WI38 (cell line): ENCODE results near the gene WNT9B.

Source experiments
- H3K4me3 ChIP-seq: 2 replicates; pipeline ENCODE4 v1.5.1; 2011; ENCODE audit warnings: low read depth, mild to moderate bottlenecking, control low read depth, low read length
- CTCF ChIP-seq: IDR thresholded peaks from 2 replicates; pipeline ENCODE4 v1.5.1; 2012; ENCODE audit warnings: low read depth, mild to moderate bottlenecking, control low read depth, low read length

Gene WNT9B

DNA sequence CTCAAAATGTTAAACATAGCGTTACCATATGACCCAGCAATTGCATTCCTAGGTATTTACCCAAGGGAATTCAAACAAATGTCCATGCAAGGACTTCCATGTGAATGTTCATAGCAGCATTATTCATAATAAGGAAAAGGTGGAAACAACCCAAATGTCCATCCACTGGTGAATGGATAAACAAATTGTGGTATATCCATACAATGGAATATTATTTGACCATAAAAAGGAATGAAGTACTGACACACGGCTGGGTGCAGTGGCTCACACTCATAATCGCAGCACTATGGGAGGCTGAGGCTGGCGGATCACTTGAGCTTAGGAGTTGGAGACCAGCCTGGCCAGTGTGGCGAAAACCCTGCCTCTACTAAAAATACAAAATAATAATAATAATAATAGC, 47.5 kb downstream of the WNT9B start:
- H3K4me3 ChIP-seq: no peak overlapping the region
- TF ChIP-seq CTCF: no peak

GRCh38 chr17:46901291-46901690, 49.9 kb downstream of the WNT9B start:
- no peak for TF ChIP-seq CTCF
- H3K4me3 ChIP-seq: no peak overlapping the region

DNA sequence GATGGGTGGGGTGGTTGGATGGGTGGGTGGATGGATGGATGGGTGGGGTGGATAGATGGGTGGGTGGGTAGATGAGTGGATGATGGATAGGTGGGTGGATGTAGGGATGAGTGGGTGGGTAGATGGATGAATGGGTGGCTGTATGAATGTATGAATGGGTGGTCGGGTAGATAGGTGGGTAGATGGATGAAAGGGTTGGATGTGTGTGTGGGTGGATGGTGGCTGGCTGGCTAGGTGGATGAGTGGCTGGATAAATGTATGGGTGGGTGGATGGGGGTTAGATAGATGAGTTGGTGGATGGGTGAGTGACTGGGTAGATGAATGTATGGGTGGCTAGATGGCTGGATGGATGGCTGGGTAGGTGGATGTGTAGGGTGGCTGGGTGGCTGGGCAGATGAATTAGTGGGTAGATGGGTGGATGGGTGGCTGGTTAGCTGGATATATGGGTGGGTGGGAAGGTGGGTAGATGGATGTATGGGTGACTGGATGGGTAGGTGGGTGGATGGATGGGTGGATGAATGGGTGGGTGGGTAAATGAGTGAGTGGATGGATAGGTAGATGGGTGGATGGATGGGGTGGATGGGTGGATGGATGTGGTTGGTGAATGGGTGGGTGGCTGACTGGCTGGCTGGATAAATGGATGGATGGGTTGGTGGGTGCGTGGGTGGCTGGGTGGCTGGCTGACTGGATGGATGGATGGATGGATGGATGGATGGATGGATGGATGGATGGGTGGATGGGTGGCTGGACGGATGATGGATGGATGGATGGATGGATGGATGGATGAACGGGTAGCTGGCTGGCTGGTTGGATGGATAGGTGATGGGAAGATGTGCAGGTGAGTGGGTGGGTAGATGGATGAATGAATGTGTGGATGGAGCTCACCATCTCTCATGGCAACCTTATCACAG, 52.6 kb downstream of the WNT9B start:
- TF ChIP-seq CTCF: no peak

GRCh38 chr17:46908068-46908737, 56.8 kb downstream of the WNT9B start:
- no peak overlapping the region for H3K4me3 ChIP-seq
- TF ChIP-seq CTCF: no peak

More for the DNA sequence above, 52.6 kb downstream of the WNT9B start:
- H3K4me3 ChIP-seq: no peak overlapping the region

GRCh38 chr17:46910179-46910927, 59.0 kb downstream of the WNT9B start:
- no peak for TF ChIP-seq CTCF

GRCh38 chr17:46911311-46911710, 59.9 kb downstream of the WNT9B start:
- no peak overlapping the region for H3K4me3 ChIP-seq
- TF ChIP-seq CTCF: no peak

More at GRCh38 chr17:46910179-46910927, 59.0 kb downstream of the WNT9B start:
- H3K4me3 ChIP-seq: no peak overlapping the region
